ENCODE measurements around the gene SFXN2.

The SFXN2 gene

DNA sequence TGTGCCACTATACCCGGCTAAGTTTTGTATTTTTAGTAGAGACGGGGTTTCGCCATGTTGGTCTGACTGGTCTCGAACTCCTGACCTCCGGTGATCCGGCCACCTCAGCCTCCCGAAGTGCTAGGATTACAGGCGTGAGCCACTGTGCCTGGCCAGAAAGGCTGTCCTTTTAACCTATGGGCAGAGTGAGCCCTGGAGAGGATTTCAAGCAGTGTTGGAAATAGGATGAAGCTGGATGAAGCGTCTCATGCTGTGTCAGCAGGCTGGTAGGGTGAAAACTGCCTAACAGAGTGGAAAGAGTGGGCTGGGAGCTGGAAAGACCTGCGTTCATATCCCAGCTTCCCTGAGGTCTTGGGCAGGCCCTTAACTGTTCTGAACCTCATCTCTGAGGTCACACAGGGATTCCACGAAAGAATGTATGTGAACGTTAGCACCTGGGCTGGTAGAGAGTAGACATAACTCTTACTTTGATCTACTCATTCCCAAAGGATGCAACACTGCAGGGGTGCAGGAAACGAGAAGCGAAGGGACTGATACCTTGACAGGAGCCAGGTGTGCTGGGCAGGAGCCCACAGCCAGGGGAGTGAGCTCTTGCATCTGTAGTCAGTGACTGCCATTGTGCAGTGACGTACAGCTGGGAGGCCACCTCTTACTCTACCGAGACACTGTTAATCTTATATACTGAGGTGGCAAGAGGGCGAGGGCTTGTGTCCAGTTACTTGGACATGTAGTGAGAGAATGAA is 63.4 kb downstream of the SFXN2 start:
- no peak for DNase-seq (ENCODE audit: low read depth in 2 of 2)

DNA sequence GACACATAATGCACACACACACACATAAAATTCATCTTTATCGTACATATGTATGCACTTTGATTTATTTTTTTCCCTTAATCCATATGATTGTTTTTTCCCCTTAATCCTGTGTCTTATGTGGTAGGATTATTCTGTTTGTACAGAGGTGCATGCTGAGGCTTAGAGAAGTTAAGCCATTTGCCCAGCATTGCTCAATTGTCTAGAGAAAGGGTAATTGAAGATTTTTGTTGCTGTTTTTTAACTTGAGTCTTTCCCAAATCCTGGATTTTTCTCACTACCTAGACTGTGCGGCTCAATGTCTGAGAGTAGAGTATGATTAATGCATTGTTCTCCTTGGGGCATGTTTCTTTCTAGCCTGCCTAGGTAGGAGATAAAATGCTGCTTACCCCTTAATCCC is 64.3 kb downstream of the SFXN2 start:
- DNase-seq (ENCODE audit: low read depth in 2 of 2) = no peak

DNA sequence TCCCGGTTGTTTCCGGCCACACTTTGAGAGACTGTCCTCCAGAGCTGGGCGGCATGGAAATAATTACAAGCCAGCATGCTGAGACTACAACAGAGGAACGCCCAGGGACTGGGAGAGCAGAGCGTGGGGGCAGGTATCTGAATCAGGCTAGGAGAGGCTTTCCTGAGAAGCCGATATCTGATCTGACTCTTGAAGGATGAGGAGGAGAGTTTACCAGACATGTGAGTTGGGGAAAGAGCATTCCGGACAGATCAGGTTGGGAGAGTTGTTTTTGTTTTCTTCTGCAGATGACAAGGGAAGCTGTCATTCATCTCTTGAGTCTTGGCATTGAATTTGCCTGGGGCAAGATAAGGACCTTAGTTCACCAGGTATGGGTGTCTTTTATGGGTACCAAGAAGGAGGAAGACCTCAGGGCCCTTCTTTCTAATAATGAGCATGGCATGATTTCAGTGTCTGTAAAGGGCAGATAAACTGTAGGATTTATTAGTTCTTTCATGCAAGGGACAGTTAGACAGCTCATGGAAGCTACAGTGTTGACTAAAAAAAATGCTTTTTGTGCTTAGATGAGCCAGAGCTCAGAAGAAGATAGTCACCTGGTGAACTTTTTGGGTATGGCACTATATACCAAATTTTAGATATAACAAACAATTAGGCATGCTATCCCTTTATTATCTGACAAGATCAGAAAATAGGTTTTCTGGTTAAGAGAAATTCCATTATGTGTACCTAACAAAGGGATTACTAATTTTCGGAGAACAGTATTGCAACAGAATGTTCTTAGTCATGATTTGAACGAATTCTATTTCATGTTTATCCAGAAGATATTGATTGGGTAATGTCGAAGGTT is 65.5 kb downstream of the SFXN2 start:
- DNase-seq (ENCODE audit: low read depth in 2 of 2) = no peak

DNA sequence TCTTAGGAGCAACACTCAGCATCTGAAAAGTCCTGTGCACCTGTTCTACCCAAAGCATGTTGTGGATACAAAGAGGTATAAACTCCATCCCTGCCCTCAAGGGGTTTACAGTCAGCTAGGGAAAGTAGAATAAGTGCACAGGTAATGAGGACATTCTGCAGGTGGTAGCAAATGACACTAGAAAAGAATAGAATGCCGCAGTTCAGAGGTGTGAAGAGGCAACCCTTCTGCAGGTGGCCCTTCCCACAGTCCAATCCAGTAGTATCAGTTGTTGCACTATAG is 66.0 kb downstream of the SFXN2 start:
- DNase-seq (ENCODE audit: low read depth in 2 of 2) = no peak

DNA sequence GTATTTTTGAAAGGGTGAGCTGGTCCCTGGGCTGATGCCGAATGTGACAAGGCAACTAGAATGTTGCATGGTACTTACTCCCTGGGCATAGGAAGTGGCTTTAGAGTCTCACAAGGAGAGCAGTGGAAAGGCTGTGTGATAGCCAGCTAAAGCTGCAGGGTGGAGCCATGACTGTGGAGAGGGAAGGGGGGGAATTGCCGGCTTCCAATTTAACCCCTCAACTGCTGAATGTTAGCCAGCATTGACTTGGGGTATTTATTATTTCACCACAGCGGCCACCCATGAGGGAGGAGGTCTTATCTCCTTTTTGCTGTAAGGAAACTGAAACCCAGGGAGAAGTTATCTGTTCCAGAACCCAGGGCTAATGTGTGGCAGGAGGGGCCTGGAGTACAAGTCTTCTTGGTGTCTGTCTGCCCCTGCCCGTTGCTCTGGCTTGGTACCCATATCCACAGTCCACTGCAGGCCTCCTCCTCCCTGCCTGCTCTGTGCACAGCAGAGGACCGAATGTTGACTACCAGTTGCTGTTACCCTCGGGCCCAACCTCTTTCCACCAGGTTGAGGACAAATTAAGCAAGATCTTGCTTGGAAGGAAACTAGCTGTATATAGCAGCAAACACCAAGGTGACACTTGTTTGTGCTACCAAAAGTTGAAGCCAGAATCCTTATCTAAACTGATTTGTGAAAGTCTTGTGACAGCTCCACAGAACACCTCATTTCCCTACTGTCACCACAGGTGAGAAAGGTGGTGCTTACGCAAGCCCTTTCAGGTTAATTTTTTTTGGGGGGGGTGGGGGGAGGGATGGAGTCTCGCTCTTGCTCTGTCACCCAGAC is 66.9 kb downstream of the SFXN2 start:
- DNase-seq (ENCODE audit: low read depth in 2 of 2) = no peak

DNA sequence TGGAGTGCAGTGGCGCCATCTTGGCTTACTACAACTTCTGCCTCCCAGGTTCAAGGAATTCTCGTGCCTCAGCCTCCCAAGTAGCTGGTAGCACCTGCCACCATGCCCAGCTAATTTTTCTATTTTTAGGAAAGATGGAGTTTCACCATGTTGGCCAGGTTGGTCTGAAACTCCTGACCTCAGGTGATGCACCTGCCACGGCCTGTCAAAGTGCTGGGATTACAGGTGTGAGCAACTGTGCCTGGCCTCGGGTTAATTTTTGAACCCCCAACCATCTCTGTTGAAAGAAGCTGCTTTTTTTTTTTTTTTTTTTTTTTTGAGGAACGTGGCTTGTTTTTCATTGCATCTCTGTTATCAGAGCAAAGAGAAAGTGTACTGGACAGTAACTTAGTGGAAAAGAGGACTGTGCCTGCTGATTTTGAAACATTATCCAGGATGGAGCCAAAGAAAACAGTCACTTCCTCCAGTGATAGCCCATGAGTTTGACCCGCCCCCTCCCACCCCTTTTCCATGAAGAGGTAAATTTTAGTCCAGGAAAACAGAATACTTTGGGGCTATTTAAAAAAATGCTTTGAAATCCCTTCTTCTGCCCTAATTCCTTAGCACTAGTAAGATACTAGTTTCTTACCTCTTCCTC is 67.6 kb downstream of the SFXN2 start:
- DNase-seq (ENCODE audit: low read depth in 2 of 2) = no peak

DNA sequence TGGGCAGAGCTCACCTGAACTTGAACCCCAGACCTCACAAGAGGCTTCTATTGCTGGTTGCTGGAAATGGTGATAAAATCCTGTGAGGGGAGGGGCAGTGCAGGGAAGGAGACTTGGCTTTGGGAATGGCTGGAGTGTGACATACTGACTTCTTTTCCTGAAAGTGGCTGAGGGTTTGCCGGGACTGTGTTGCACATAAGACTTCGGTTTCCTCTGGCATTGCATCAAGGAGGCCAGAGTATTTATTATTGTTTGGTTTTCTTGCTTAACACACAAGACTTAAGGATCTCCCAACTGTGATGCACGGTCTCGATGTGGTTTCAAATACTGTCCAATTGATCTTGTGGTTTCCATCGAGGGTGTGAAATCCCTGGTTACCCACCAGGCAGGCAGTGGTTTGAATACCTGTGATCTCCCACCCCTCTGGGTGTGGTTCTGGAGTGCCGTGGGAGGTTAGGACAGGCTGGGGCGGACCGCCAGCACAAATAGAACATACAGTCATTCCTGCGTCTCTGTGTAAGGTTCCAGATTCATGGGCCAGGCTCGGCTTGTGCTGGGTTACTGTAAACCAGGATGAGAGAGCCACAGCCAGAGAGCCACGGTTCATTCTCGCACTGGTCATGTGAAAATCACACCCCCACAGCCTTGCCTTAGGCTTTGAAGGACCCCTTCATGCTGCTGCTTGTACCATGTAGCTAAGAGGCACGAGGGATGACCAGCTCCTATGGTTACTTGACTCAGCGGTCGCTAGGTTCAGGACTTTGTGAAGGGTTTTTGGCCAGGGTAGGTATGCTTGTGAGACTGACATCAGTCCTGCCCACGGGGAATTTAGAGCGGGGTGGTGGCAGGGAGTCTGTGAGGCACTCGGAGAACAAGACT is 68.5 kb downstream of the SFXN2 start:
- no peak for DNase-seq (ENCODE audit: low read depth in 2 of 2)

DNA sequence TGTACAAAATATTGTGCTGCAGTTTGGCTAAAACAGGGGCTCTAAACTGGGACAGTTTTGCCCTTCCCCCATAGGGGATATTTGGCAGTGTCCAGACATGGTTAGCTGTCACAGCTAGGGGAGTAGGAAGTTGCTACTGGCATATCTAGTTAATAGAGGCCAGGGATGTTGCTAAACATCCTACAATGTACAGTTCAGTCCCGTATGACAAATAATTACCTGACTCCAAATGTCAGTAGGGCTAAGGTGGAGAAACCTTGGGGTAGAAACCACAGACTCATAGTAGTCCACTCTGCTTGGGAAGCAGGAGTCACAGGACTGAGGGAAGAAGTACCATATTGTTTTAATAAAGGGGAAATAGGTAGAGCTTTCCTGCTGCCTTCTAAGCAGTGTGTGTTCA is 69.1 kb downstream of the SFXN2 start:
- DNase-seq (ENCODE audit: low read depth in 2 of 2) = no peak

DNA sequence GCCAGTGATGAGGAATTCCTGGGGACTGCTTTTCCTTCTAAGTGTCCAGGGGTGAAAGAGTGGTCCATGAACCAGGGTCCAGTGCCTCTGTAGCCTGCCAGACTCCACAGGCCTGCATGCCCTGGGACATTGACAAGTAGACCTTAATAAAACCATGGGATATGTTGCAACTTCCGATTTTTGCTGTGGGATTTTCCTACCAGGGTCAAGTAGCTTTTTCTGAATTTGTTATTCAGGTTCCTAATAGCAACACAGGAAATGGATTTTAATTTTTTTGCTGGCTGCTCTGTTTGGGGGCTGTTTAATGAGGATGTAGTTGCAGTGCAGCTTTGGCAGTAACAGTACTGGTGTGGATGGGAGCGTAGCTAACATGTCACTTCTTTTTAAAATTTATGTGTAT is 71.4 kb downstream of the SFXN2 start:
- no peak for DNase-seq (ENCODE audit: low read depth in 2 of 2)

DNA sequence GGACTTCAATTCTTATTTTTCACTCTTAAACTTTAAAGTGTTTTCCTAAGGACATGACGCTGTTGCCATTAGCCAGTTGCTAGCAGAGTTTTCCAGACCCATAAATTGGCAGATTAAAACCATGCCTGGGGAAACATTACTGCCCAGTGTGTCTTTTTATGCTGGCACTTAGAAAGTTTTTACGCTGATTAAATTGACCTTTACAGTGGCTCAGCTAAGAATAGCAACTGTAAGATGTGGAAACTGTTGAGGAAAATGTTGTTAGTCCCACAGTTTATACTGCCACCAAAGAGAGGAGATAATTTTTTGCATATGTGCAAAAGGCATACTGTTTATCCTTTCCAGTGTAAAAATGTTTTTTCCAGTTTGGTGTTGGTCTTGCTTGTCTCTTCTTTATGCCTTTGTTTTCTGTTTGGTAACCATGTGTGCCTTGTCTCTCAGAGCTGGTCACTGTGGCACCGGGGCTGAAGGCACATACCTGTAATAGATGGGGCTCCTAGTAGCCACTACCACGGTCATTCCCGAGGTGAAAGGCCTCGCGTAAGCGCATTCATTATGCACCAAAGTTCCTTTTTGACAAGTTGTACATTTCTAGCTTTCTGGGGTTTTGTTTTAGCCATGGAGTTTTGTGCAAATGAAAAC is 77.4 kb downstream of the SFXN2 start:
- DNase-seq (ENCODE audit: low read depth in 2 of 2) = no peak
